NCI-H1048 (cell line): Measurements from ENCODE around the gene SMG6.
A peak's percentile ranks its signal among the peaks of the same experiment; 100 is the strongest.
"Not testable (repeated sequence)": the region's sequence is repeated elsewhere in the genome, so short reads cannot be mapped to it uniquely, and the experiment has no call there.

Experiments used
- DNase-seq: peaks from one replicate; lab custom pipeline; 2025; lab: John Stamatoyannopoulos, UW

SMG6 gene

GRCh38 chr17:2304931-2305330 lies 1.3 kb upstream of the SMG6 start:
- DNase-seq: no peak

GRCh38 chr17:2302778-2303203 lies 794 bp downstream of the SMG6 start:
- no peak for DNase-seq

DNA sequence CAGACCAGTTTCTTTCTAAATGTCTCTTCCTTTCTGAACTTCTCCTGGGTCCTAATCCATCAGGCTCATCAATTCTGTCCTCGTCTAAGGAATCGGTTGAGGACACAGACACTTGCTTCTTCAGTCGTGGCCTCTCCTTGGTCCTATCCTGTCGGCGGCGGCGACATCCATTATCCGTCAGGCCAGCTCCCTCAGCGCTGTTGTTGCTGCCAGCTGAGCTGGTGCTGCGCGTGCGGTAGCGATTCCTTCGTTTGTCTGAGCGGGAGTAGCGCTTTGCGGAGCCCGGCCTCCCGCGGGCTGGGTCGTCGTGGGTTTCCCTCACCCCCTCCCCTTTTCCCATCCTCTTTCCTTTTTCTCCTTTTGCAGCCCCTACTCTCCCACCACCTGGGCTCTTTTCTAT lies 3.8 kb downstream of the SMG6 start:
- no peak for DNase-seq

- DNase-seq: no peak
Observed at GRCh38 chr17:2299136-2299535, 4.4 kb downstream of the SMG6 start.

GRCh38 chr17:2297023-2297422 lies 6.6 kb downstream of the SMG6 start:
- DNase-seq: no peak

DNA sequence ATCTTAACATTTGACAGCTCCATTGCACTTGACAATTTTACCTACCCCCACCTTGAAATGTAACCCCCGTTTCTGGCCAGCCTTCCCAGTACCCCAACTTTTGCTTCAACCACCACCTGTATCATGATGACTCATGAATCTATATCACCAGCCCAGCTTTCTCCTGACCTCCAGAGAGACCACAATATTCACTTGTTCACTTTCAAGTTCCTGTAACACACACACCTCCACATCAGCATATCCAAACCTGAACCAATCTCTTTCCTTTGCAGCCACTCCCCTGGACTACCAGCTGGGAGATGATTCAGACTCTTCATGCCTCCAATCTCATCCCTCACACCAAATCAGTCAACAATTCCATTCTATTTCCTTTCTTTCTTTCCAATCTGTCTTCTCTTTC lies 8.0 kb downstream of the SMG6 start:
- no peak for DNase-seq

GRCh38 chr17:2292100-2292499 lies 11.5 kb downstream of the SMG6 start:
- DNase-seq: no peak

GRCh38 chr17:2289878-2290478 lies 13.6 kb downstream of the SMG6 start:
- DNase-seq: no peak

GRCh38 chr17:2283302-2283701 lies 20.3 kb downstream of the SMG6 start:
- DNase-seq: no peak

- peak; percentile 11 for DNase-seq
Observed at GRCh38 chr17:2282297-2282873, 21.2 kb downstream of the SMG6 start.

DNA sequence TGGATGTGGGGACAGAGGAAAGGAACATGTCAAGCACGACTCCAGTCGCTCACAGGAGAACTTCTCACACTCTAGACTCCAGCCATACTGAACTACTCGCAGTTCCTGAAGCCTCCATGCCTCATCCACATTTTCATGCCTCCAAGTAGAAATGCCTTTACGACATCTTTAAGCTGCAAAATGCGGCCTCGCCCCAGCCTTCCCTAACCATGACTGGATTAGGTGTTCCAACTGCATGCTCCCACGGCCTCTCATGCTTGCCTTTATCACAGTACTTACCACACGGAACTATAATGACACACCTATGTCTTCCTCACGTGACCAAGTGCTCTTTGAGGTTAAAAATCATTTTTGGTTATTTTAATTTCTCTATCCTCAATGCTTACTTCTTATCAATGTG lies 23.9 kb downstream of the SMG6 start:
- DNase-seq: no peak

- no peak for DNase-seq
Observed at GRCh38 chr17:2277429-2278170, 26.0 kb downstream of the SMG6 start.

DNA sequence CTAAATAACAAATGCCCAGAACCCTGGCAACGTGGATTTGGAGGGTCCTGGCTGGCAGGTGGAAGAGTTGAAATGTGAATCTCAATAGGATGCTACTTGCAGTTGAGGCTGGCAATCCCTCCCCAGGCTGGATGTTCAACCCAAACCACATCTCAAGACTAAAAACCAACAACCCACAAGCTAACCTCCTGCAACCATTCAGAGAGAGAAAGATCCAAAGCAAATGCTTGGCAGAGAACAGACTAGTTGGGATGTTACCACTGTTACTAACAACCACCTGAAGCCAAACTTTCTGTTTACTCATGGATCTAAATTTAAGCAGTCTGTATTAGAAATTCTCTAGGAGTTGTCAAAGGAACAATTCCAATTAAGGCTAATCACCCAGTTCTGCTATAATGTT lies 27.9 kb downstream of the SMG6 start:
- DNase-seq: no peak

- DNase-seq: no peak
Observed at GRCh38 chr17:2274414-2274813, 29.2 kb downstream of the SMG6 start.

DNA sequence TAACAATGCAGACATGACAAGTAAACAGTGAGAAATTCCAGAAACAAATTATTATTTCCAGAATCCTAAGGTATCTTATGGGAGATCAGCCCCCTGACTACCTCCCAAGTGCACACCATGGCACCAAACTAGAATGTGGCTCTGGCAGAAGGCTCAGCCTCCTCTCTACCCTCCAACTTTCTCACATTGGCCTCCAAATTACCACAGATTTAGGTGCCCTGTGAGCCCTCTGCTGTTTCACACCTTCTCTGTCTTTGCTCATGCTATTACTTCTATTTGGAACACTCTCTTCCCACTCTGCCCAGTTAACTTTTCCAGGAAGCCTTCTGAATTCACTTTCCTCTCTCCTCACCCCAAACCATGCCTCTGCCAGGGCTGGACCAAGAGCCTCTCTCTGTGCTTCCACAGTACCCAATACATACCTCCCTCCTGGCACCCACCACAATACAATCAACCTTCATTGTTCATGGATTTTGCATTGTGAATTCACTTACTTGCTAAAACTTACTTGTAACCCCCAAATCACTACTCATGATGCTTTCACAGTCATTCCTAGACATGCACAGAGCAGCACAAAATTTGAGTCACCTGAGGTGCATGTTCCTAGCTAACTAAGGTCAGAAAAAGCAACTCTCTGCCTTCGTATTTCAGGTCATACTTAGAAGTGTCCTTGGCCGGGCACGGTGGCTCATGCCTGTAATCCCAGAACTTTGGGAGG lies 31.4 kb downstream of the SMG6 start:
- no peak for DNase-seq

DNA sequence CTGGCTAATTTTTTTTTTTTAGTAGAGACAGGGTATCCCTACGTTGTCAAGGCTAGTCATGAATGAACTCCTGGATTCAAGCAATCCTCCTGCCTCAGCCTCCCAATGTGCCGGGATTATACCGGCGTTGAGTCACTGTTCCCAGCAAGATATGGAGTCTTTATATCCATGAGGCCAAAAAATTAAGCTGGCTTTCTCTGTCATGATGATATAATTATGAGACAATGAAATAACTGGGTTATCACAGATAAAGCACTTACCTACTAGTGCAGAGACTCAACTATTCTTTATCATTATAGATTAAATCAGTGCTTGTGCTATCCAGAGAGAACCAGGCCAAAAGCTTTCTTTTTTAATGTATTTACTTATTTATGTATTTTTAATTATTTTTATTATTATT lies 36.2 kb downstream of the SMG6 start:
- no peak for DNase-seq

DNA sequence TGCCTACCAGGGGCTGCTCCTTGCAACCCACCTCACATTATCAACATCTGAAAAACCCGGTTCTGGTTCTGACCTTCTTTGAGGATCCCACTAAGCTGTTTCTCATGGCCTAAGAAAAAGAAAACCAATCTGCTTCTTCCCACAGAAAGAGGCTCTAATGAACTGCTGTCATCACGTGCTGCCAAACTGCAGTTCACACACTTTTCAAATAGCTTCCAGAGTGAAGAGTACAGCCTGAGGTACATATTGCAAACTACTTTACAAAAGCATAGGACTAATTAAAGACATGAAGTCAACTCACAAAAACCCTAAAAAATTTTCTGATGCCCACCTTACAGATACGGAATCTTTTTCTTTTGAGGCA lies 36.7 kb downstream of the SMG6 start:
- DNase-seq: no peak

GRCh38 chr17:2266045-2266864 lies 37.3 kb downstream of the SMG6 start:
- no peak for DNase-seq

GRCh38 chr17:2265166-2265565 lies 38.4 kb downstream of the SMG6 start:
- DNase-seq: not testable (repeated sequence)

DNA sequence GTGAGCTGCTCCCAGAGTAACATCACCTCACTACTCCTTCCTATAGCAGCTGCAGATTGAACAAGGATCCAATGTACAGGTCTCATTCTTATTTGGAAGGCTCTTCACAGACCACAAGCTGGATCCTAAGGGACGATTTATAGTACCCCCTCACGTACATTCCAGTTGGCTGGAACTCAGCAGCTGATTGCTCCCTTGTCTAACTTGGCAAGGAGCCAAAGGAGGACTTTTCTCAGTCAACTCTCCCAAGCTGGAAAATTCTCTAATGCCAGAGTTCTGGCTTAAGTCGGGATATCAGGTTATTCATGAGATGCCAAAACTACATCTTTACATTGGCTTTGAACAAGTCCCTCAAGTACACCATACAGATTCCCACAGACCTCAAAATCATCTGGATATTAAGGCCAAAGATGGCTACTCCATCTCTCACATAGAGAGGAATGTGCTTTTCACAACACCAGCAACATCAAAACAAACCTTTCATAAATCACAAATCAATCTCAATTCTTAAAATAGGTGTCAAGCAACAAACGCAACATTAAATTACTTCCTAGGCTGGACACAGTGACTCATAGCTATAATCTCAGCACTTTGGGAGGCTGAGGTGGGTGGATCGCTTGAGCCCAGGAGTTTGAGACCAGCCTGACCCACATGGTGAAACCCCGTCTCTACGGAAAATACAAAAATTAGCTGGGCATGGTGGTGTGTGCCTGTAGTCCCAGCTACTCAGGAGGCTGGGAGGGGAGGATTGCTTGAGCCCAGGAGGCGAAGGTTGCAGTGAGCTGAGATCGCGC lies 39.3 kb downstream of the SMG6 start:
- no peak for DNase-seq
